ENCODE data around the gene ATG2A. TPM values are rescaled to one million over a fixed set of nuclear protein-coding genes. Genes with fewer than 3 reads are reported as not detected.

The ATG2A gene
- total RNA-seq, 1 donor from 2014 or later, result 7.3 TPM

DNA sequence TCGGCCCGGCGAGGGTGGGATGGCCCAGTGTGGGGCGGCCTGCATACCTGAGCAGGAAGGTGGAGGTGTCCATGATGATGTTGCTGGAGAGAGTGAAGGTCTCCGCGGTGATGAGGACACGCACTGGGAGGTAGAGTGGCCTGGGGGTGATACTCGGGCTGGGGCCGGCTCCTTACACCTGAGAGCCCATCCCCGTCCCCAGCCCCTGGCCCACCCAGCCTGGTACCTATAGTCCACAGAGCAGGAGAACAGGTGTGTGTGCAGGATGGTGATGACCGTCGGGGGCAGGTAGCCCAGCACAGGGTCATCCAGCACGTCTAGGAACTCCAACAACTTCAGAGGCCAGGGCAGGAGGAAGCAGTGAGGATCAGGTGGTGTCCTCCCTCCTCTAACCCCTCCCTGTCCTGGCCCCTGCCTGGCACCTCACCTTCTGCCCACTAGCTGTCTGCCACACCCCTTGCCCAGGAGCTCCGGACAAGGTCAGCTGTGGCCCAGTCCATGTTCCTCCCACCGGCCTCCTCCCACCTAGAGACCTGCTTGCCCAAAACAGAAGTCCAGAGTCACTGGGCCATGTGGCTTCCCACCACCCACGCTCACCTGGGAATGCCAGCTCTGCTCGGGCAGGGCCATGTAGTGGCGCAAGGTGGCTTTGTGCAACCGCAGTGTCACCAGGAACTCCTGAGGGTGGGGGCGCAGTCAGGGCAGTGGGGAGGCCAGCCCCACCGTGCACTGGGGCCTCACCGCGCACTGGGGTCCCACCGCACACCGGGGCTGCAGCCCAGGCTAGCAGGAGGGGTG, 11.3 kb downstream of the ATG2A start:
- FAIRE-seq (no peak), DNase-seq (ENCODE audit: low spot score in 2 of 2) (no peak)

DNA sequence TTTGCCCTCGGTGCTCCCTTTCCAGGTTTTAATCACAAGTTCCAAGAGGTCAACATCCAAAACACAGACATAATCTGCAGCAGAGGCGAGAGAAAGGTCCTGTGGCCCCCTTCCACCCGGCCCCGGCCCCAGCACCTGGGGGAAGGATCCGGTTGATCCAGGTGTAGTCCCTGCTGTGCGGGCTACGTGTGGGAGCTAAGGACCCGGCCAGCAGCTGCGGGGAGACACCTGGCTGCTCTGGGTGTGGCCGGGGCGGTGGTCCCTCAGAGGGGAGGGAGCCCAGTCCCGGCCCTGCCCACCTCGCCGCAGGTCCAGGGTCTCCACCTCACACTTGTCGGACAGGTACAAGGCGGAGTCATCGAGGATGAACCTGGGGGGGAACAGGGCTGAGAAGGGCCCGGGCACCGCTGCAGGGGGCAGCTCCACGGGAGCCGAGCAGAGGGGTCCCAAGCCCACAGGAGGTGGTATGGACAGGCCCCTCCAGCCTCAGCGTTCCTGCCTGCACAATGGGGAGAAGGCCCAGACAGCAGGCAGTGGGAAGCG, 13.6 kb downstream of the ATG2A start:
- no peak for DNase-seq (ENCODE audit: low spot score in 2 of 2)
- FAIRE-seq, result no peak

DNA sequence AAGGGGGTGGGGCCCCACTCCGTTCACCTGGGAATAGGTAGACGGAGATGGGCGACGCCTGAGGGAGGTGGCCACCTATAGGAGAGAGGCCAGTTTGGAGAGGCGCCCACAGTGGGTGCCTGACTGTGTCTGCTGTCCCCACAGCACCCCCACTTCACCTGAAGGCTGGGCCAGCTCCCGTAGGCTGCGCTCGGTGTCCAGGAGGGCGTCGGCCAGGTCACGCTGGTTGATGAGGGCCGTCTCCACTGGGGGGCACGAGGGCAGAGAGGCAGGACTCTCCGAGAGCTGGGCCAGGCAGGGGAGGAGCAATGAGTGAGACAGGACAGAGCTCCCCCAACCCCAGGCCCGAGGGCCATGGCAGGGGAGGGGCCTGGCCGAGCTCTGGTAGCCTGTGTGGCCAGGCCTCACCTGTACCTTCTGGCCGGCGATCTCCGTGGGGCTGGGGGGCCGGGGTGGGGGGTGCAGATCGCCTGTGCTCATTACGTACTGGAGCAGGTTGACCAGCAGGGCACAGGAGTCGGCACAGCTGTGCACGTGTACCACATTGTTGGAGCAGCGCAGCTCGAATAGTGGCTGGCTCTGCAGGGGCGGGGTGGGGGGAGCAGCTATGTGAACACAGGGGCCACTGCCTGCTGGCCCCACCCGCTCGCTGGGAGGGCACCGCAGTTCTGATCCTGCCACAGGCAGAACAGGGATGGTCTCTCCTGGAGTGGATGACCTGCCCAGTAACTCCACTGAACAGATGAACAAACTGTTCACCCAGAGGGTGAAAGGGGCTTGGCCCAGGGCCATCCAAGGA, 14.7 kb downstream of the ATG2A start:
- no peak for DNase-seq (ENCODE audit: low spot score in 2 of 2)
- FAIRE-seq, result no peak

DNA sequence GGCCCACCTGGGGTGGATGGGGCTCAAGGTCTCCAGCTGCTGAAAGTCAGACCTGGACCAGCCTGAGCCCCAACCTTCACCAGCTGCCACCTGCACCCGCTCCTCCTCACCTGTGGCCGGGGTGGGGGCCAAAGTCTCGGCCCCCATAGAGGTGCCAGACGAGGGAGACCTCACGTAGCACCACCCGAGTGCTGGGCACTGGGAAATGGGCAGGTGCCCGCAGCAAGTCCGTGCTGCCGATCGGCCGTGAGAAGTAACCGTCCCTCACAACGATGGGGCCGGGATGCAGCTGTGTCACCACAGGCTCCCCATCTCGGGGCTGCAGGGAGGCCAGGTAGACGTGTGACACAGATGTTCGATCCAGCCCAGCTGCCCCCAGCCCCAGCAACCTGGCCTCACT, 16.2 kb downstream of the ATG2A start:
- FAIRE-seq (no peak), DNase-seq (ENCODE audit: low spot score in 2 of 2) (no peak)

DNA sequence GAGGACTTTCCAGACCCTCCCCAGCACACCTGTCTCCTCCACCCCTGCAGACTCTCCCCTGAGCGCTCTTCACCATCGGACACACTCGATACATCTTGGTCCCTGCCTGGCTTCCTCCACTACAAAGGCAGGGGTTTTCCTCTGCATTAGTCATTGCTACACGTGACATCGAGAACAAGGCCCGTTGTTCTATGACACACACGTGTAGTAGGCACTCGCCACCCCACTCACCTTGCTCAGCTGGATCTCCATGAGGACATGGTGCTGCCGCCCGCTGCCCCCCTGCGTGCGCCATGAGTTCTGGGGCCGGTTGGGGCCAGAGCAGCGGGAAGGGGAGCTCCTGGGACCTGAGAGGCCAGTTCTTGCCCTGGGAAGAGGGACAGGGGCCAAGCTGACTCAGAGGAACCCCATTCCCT, 16.7 kb downstream of the ATG2A start:
- DNase-seq (ENCODE audit: low spot score in 2 of 2) (no peak), FAIRE-seq (no peak)

DNA sequence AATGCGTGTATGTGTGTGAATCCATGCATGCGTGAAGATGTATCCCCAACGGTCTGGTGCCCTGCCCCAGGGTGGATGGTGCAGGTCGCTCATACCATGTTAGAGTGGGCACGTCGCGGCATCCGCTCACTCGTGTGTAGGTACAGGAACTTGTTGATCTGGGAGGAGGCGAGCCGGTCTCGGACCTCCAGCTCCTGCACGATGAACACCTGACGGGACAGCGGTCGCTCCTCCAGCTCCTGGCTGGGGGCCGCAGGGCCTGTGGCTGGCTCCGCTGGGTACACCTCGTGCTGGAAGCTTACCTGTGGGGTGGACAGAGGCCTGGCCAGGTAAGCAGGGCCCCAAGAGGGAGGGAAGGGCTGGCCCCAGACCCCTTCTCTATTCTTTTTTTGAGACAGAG, 18.5 kb downstream of the ATG2A start:
- no peak for DNase-seq (ENCODE audit: low spot score in 2 of 2)

DNA sequence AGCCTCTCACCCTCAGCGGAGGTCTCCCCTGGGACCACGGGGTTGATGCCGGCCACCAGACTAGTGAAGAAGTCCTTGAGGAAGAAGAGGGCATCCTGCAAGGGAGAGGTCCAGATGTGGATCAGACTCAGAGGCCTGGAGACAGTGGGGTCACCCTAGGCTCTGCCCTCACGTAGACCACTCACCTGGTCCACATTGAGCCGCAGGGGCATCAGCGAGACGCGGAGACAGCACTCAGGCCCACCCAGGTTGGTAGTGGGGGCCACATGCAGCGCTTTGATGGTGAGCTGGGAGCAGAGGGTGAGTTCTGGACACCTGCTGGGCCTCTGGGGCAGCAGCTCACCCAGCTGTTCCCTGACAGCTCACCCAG, 18.9 kb downstream of the ATG2A start:
- FAIRE-seq, result no peak
- no peak for DNase-seq (ENCODE audit: low spot score in 2 of 2)

More for the DNA sequence above, 18.5 kb downstream of the ATG2A start:
- no peak for FAIRE-seq

DNA sequence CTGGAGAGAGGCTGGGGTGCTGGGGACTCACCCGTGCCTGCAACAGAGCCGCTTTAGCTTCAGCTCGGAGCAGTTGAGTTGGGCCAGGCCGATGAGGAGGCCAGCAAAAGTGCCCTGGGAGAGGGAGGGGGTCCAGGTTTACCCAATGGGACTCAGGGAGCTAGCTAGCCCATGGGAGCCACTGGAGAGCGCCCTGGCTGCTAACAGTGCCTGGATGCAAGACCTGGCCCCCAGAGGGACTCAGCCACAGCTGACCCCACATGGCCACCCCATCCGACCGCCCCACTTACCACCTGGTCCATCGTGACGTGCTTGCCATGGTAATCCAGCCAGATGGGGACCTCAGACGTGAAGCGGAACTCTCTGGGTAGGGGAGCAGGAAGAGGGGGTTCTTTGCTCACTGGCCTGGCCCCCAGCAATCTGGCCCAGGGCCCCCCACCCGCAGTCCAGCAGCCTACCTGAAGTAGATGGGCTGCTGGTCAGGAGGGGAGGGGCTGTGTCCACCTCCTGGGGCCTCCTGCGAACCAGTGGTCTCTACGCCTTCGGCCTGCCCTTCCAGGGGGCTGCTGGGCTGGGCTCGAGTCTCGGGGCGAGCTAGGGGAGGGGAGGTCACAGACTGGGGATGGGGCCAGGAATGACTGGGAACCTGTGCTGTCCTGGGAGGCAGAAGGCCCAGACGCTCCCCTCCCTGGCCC, 19.5 kb downstream of the ATG2A start:
- DNase-seq (ENCODE audit: low spot score in 2 of 2) (no peak), FAIRE-seq (no peak)

DNA sequence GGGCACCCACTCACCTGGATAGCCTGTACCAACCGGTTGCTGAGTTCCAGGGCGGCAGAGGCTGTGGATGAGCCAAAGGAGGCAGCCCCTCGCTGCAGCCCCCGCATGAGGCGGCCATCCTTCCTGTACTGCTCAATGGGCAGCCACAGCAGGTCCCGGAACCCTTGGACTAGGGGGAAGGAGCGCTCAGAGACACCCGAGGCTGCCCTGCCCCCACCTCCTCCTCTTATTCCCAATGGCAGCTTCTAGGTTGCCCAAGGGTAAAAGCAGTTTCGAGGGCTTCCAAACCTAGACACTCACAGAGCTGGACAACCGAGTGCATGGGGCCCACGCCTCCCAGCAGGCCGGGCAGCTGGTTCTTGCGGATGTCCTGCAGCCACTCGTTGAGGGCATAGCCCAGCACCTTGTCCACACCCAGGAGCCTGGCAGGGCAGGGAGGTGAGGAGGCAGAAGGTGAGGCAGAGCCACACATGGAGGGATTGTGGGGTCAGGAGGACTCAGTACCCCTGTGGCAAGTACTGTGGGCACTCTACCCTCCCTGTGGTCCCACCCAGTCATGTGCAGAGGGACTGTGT, 20.5 kb downstream of the ATG2A start:
- FAIRE-seq (no peak), DNase-seq (ENCODE audit: low spot score in 2 of 2) (no peak)

DNA sequence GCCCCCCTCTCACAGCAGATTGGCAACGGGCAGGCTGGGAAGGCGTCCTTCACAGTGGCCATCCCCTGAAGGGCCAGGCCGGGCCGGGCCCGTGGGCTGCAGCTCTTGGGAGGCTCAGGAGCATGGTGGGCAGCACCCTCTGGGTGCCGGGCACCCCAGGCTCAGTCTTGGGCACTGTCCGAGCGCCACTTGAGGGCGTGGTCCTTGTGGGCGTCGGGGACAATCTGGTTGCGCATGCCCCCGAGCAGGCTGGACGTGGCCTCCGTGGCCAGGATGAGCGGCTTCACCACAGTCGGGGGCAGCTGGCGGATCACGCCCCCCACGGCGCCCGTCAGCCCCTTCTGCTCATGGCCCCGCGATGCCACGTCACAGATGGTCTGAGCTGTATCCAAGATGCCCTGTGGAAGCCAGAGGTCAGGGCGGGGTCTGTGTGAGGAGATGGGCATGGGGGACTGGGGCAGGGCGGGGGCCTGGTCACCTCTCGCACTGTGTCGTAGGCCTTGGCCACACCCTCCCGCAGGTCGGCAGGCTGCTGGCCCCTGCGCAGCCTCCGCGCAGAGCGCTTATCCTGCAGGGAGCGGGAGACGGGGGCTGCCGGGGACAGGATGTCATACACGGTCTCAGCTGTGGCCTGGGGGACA, 22.1 kb downstream of the ATG2A start:
- DNase-seq (ENCODE audit: low spot score in 2 of 2) (no peak), FAIRE-seq (no peak)

DNA sequence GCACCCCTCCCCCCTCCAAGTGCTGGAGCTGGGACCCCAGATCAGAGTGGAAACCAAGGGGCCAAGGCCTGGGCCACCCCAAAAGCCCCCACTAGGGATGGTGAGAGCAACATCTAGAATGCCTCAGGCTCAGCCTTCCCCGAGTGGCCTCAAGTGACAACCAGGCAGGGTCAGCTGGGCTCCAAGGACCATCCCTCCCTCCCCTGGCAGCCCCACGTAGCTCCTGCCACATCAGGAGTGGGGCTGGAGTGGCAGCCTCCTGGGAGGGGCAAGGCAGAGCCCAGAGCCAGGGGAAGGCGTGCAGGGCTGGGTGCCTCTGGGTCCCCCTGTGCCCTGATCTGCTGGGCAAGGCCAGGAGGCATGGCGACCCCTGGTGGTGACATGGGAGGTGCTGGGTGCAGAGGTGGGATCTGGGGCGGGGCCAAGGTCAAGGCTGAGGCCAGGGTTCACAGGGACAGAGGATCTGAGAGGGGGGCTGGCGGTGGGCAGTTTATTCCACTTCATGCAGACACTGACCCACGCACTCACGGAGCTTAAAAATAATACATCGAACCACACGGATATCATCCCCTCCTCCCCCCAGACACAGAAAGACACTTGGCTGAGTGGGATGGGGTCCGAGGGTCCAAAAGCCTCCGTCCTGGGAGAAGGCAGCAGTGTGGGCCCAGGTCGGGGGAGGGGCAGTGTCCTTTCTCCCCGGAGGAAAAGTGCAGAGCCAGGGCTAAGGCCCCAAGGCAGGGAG, 22.8 kb downstream of the ATG2A start:
- DNase-seq (ENCODE audit: low spot score in 2 of 2) (peak; percentile 76 to 85), FAIRE-seq (no peak)

DNA sequence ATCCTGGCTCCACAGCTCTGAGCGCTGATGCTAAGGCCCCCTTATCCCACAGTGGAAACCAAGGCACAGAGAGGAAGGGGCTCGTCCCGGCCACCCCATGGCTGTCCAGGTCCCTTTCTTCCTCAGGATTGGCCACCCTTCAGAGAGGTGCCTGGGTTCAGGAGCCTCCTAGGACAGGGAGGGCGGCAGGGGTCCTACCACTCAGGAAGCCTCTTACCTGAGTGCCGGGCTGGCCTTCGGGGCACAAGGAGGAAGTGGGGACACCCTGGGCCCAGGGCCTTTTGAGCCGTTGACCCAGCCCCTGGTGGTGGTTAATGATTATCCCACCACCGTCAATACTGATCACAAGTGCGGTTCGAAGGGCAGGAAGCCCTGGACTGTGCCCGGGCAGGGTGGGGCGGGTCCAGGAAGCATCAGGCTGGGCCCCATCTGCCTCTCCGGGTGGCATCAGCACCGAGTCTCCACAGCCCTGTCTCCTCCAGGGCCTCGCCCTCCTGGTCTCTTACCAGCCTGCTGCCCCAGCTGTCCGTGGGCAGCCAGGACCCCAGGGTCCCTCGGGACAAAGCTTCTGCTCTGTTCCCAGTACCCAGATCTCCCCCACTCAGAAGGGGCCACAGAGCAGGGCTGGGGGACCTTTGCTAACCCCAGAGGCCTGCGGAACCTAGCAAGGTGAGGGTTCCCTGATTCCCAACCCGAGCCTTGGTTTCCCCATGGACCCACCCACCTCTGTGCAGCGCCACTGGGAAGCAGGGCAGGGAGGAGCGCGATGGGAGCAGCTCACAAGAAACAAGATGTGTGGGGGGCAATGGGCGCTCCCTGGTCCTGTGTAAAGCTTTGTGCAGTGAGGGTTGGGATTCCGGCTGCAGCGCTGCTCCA, 23.6 kb downstream of the ATG2A start:
- no peak for FAIRE-seq
- DNase-seq (ENCODE audit: low spot score in 2 of 2), result no peak

DNA sequence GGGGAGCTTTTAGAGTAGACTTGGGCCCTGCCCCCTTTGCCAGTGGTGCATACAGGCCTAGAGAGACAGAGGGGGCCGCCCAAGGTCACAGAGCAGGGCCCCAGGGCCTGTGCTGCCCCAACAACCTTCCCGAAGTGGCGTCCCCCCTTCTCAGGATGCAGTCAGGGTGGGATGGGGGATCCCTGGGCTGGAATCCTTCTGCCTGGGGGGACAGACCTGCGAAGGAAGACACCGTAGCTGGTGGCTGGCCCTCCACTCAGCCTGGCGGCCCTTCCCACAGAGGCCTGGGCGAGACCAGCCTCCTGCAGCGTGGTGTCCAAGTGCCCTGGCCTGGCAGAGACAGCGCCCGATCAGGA, 24.2 kb downstream of the ATG2A start:
- FAIRE-seq (no peak), DNase-seq (ENCODE audit: low spot score in 2 of 2) (no peak)

DNA sequence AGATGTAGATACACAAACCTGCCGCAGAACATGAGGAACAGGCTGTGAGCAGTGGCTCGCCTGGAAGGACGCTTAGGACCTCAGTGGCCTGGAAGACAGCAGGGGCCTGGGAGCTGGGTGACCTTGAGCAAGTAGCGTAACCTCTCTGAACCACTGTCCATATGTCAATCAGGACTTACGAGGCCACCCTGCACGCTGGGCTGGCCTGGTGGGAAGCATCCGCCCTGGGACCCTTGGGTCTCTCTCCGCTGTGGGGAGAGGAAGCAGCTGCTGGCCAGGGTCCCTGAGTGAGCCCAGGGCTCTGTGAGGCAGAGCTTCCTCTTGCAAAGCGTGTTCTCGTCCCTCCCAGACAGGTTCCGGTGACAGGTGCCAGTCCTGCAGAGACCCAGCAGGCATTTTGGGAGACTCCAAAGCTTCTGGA, 24.6 kb downstream of the ATG2A start:
- DNase-seq (ENCODE audit: low spot score in 2 of 2), result no peak
- FAIRE-seq, result no peak

DNA sequence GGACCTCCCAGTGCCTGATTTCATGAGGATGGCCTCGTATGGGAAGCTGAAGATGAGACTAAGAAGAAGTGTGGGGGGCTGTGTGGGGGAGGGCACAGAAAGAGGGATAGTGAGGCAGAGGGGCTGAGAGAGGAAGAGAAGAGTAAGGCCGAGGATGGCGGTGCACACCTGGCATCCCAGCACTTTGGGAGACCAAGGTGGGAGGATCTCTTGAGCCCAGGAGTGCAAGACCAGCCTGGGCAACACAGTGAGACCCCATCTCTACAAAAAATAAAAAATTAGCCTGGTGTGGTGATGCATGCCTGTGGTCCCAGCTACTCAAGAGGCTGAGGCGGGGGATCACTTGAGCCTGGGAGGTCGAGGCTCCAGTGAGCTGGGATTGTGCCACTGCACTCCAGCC, 25.1 kb downstream of the ATG2A start:
- FAIRE-seq, result no peak
- DNase-seq (ENCODE audit: low spot score in 2 of 2), result no peak

DNA sequence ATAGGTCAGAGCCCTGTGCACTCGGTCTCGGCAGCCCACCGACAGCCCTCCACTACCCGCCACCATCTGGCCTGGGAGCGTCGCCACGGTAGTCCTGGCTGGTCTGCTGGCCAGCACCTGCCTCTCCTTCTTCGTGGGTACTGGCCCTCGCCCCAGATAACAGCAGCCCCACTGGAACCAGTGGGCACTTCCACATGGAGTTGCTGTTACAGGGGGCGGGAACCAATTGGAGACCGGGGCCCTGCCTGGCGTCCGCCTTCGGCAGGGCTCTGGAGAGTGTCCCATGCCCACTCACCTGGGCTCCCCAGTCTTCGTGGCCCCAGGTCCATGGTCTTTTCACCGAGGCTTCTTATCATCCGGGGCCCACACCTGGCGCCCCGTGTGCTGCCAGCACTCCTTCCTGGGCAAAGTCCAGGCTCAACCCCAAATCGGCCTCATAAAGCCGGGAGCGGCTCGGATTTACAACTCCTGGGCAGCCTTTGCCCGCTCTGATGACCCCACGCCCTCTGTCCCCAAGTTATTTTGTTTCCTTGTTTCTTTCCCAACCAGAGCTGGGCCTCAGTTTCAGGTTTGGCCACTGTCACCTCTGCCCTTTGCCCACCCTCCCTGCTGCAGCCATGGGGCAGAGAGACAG, 25.7 kb downstream of the ATG2A start:
- no peak for FAIRE-seq

DNA sequence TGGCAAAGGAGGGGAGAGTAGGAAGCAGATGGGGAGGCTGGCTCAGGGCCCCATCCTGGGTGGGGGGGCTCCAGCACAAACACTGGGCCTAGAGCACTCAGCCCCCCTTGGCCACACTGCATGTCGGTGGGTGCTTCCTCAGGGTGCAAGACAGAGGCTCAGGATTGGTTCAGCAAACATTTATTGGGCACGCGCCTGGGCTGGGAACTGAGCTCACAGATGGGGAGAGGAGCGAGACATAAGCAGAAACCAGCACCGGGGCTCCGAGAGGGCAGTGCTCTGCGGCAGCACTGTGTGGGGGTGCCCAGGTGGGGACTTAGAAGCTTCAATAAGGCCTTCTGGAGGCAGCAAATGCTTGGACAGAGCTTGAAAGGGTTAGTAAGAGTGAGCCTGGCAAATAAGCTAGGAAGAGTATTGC, 26.5 kb downstream of the ATG2A start:
- no peak for DNase-seq (ENCODE audit: low spot score in 2 of 2)

More for the DNA sequence above, 25.7 kb downstream of the ATG2A start:
- DNase-seq (ENCODE audit: low spot score in 2 of 2), result no peak

More for the DNA sequence above, 26.5 kb downstream of the ATG2A start:
- FAIRE-seq, result no peak
